Upper lobe of left lung (tissue), 6 donors: ENCODE results near the gene OXSR1. TPM values are rescaled to one million over a fixed set of nuclear protein-coding genes. Genes with fewer than 3 reads are reported as not detected.

Experiments
- ATAC-seq, 2 donors: fragments of 200-7000 bp; cut with Tn5 transposase; one replicate each; pipeline ENCODE4 v1.9.1; 2022; ENCODE audit warnings: mild to moderate bottlenecking in 2 of 2, moderate library complexity in 2 of 2; ENCODE audit not compliant: low FRiP score in 2 of 2
- DNase-seq, 2 donors: peaks; one replicate each; pipeline ENCODE4 v3.0.0-alpha.2; 2019 to 2020
- H3K27ac ChIP-seq, 4 donors: fragments of 200-600 bp; sonication (generic); one replicate each; pipeline ENCODE4 v1.5.1; 2016 to 2019
- H3K27me3 ChIP-seq, 4 donors: fragments of 200-600 bp; sonication (generic); one replicate each; pipeline ENCODE4 v1.5.1; 2017 to 2019
- H3K36me3 ChIP-seq, 4 donors: fragments of 200-600 bp; sonication (generic); one replicate each; pipeline ENCODE4 v1.5.1; 2016 to 2019
- H3K4me1 ChIP-seq, 4 donors: fragments of 200-600 bp; sonication (generic); one replicate each; pipeline ENCODE4 v1.5.1; 2018 to 2019
- H3K4me3 ChIP-seq, 4 donors: fragments of 200-600 bp; sonication (generic); one replicate each; pipeline ENCODE4 v1.5.1; 2017 to 2019; ENCODE audit warnings: mild to moderate bottlenecking in 2 of 4, moderate library complexity in 1 of 4
- H3K9me3 ChIP-seq, 4 donors: fragments of 200-600 bp; sonication (generic); one replicate each; pipeline ENCODE4 v1.5.1; 2018 to 2019
- EP300 ChIP-seq, 4 donors: sonication (generic); formaldehyde crosslinking; IDR thresholded peaks; one replicate each; pipeline ENCODE4 v1.5.1; 2017; ENCODE audit warnings: antibody characterized with exemption in 4 of 4, control low read depth in 2 of 4
- POLR2A ChIP-seq, 4 donors: fragments of 450-650 bp; IDR thresholded peaks; one replicate each; pipeline ENCODE4 v1.5.1; 2016 to 2017; ENCODE audit warnings: antibody characterized with exemption in 4 of 4, mild to moderate bottlenecking in 2 of 4
- POLR2AphosphoS5 ChIP-seq, 2 donors: sonication (generic); formaldehyde crosslinking; IDR thresholded peaks; one replicate each; pipeline ENCODE4 v1.5.1; 2017; ENCODE audit warnings: antibody characterized with exemption in 2 of 2
- WGBS, 2 donors: methylation state at CpG; one replicate each; pipeline ENCODE4 v1.1.5; 2017 to 2018; 5-methylcytosine and 5-hydroxymethylcytosine counted together
- total RNA-seq, 6 donors: library from RNA; depleted of rRNA in 4 of 6; stranded (reverse); fragments of >200 nt in 4 of 6; gene quantifications; one replicate each; pipeline versions ENCODE4 v1.1.0 to v1.2.1, GENCODE V29; 2016 to 2021
- TF ChIP-seq, protein P1 (sequence below), 6 experiments: fragments of 450-650 bp in 4 of 6; fragments of 200-600 bp in 2 of 6; sonication (generic) in 2 of 6; IDR thresholded peaks; one replicate each; pipeline ENCODE4 v1.5.1; 2016 to 2019; ENCODE audit warnings: antibody characterized with exemption in 6 of 6
- donor health status: DM: no; HTN: no; CAD: no; lungs with moderate emphysema.
- donor health status: DM: no; HTN: yes; CAD: no; lungs with severe emphysema.

The OXSR1 gene
- total RNA-seq, 6 donors from 2014 or later, result 26.6 to 43.7 (median 31.6) TPM

- H3K4me1 ChIP-seq, result peaks cover 14 to 29% (median 24%) of the 10 kb centered on the region in 4 donors
- 94 to 95% methylated on average over 4 of the region's 4 CpGs for WGBS, 2 donors
These were observed 3.1 kb downstream of the OXSR1 start for GRCh38 chr3:38168151-38169026.

DNA sequence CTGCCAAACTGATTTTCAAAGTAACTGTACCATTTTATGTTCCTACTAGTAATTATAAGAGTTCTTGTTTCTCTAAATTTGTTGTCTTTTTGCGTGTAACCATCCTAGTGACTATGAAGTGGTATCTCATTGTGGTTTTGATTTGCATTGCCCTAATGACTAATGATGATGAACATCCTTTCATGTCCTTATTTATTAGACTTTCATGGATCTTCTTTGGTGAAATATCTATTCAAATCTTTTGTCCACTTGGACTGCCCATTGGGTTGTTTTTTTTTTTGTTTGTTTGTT lies 3.6 kb downstream of the OXSR1 start:
- Histone ChIP-seq H3K27me3 (no peaks in the 10 kb centered on the region), H3K9me3 (no peaks in the 10 kb centered on the region), H3K27ac (no peak overlapping the region), H3K36me3 (no peaks in the 10 kb centered on the region), H3K4me3 (no peak overlapping the region), H3K4me1 (peaks cover 14 to 28% (median 25%) of the 10 kb centered on the region in 4 donors)
- no peak for DNase-seq
- no peak for ATAC-seq
- TF ChIP-seq EP300 (IDR thresholded peaks at IDR 0.05) (no peak), POLR2A (IDR thresholded peaks at IDR 0.05) (no peak), POLR2AphosphoS5 (IDR thresholded peaks at IDR 0.05) (no peak)
- TF ChIP-seq, protein P1, sequence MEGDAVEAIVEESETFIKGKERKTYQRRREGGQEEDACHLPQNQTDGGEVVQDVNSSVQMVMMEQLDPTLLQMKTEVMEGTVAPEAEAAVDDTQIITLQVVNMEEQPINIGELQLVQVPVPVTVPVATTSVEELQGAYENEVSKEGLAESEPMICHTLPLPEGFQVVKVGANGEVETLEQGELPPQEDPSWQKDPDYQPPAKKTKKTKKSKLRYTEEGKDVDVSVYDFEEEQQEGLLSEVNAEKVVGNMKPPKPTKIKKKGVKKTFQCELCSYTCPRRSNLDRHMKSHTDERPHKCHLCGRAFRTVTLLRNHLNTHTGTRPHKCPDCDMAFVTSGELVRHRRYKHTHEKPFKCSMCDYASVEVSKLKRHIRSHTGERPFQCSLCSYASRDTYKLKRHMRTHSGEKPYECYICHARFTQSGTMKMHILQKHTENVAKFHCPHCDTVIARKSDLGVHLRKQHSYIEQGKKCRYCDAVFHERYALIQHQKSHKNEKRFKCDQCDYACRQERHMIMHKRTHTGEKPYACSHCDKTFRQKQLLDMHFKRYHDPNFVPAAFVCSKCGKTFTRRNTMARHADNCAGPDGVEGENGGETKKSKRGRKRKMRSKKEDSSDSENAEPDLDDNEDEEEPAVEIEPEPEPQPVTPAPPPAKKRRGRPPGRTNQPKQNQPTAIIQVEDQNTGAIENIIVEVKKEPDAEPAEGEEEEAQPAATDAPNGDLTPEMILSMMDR (IDR thresholded peaks at IDR 0.05), result no peak
- 77 to 94% methylated on average over 1 of the region's 1 CpG for WGBS, 2 donors

More at GRCh38 chr3:38168151-38169026, 3.1 kb downstream of the OXSR1 start:
- DNase-seq (no peak), ATAC-seq (no peak)
- no peaks in the 10 kb centered on the region for H3K27me3 ChIP-seq
- H3K36me3 ChIP-seq, result no peaks in the 10 kb centered on the region
- H3K9me3 ChIP-seq, result no peaks in the 10 kb centered on the region
- no peak overlapping the region for H3K27ac ChIP-seq
- no peak for TF ChIP-seq POLR2AphosphoS5 (IDR thresholded peaks at IDR 0.05)
- TF ChIP-seq, protein P1 (IDR thresholded peaks at IDR 0.05), result no peak
- TF ChIP-seq EP300 (IDR thresholded peaks at IDR 0.05), result no peak
- TF ChIP-seq POLR2A (IDR thresholded peaks at IDR 0.05), result no peak
- H3K4me3 ChIP-seq, result no peak overlapping the region

- H3K9me3 ChIP-seq, result no peaks in the 10 kb centered on the region
- H3K27me3 ChIP-seq, result no peaks in the 10 kb centered on the region
- WGBS, 2 donors, result 89 to 91% methylated on average over 4 of the region's 4 CpGs
- H3K36me3 ChIP-seq, result no peaks in the 10 kb centered on the region
- ATAC-seq, result no peak
- H3K4me3 ChIP-seq, result no peak overlapping the region
- DNase-seq, result no peak
- H3K4me1 ChIP-seq, result peaks cover 14 to 30% (median 20%) of the 10 kb centered on the region in 4 donors
- H3K27ac ChIP-seq, result no peak overlapping the region
- TF ChIP-seq EP300 (IDR thresholded peaks at IDR 0.05), result no peak
- TF ChIP-seq POLR2A (IDR thresholded peaks at IDR 0.05), result no peak
- TF ChIP-seq, protein P1 (IDR thresholded peaks at IDR 0.05), result no peak
- no peak for TF ChIP-seq POLR2AphosphoS5 (IDR thresholded peaks at IDR 0.05)
These were observed 5.4 kb downstream of the OXSR1 start for GRCh38 chr3:38170722-38171121.

DNA sequence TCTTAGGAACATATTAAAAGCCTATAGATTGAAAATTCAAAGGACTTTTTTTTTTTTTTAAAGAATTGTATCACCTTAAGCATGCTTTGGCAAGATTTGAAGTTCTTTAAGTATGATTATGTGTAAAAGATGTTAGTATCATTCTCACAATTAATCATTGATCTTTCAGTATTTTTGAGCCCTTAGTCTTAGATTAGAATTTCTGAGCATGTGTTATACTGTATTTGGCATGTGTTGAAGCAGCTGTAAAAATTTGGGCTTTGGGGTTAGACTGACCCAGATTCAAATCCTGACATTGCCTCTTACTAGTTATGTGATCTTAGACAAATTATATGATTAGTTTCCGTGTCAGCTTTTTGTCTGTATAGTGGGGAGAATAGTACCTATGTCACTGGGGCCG lies 6.3 kb downstream of the OXSR1 start:
- no peak for ATAC-seq
- Histone ChIP-seq H3K4me3 (no peak overlapping the region), H3K27me3 (no peaks in the 10 kb centered on the region), H3K4me1 (peaks cover 6 to 23% (median 15%) of the 10 kb centered on the region in 4 donors), H3K9me3 (no peaks in the 10 kb centered on the region), H3K36me3 (no peaks in the 10 kb centered on the region), H3K27ac (no peak overlapping the region)
- no peak for TF ChIP-seq EP300 (IDR thresholded peaks at IDR 0.05)
- TF ChIP-seq POLR2AphosphoS5 (IDR thresholded peaks at IDR 0.05), result no peak
- TF ChIP-seq POLR2A (IDR thresholded peaks at IDR 0.05), result no peak
- TF ChIP-seq, protein P1 (IDR thresholded peaks at IDR 0.05), result no peak
- no peak for DNase-seq
- WGBS, 2 donors, result 85 to 90% methylated on average over 2 of the region's 2 CpGs
